ENCODE data around the gene AMBN.

AMBN gene

DNA sequence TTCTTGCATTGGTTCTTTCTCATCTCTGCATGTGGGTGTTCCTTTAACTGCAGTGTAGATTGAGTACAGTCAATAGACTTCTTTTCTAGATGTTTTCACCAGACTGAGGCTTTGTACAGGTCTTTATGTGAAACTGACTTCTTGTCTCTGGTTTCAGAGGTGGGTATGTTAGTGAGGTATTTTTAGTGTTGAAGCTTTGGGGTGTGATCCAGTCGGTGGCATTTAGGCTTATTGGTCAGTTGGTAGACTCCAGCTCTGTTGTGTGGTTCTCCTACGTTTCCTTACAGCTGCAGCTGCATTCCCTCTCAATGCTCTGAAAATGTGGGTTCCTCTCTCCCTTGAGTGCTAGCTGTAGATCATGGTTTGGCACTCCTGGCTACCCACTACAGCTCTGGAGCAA lies 21.3 kb upstream of the AMBN start:
- TF ChIP-seq, protein P1, sequence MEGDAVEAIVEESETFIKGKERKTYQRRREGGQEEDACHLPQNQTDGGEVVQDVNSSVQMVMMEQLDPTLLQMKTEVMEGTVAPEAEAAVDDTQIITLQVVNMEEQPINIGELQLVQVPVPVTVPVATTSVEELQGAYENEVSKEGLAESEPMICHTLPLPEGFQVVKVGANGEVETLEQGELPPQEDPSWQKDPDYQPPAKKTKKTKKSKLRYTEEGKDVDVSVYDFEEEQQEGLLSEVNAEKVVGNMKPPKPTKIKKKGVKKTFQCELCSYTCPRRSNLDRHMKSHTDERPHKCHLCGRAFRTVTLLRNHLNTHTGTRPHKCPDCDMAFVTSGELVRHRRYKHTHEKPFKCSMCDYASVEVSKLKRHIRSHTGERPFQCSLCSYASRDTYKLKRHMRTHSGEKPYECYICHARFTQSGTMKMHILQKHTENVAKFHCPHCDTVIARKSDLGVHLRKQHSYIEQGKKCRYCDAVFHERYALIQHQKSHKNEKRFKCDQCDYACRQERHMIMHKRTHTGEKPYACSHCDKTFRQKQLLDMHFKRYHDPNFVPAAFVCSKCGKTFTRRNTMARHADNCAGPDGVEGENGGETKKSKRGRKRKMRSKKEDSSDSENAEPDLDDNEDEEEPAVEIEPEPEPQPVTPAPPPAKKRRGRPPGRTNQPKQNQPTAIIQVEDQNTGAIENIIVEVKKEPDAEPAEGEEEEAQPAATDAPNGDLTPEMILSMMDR (IDR thresholded peaks at IDR 0.05; ENCODE audit: low read depth, low read length) = no peak

DNA sequence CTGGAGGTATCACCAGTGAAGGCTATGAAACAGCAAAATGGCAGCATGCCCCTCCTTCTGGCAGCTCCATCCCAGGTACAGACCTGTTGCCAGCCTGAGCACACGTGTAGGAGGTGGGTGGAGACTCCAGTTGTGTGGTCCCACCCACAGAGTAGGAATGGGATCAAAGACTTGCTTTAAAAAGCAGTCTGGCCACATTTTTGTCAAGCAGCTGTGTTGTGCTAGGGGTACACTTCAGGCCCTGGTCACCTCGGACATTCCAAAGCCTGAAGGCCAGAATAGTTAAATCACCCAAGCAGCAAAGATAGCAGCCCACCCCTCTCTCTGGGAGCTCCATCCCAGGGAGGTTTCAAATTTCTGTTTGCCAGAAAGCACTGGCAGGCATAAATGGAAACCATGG lies 20.3 kb upstream of the AMBN start:
- TF ChIP-seq, protein P1 (IDR thresholded peaks at IDR 0.05; ENCODE audit: low read depth, low read length) = no peak
- DNase-seq (ENCODE audit: extremely low read depth, low read depth) = no peak

More for the DNA sequence above, 21.3 kb upstream of the AMBN start:
- no peak for DNase-seq (ENCODE audit: extremely low read depth, low read depth)

DNA sequence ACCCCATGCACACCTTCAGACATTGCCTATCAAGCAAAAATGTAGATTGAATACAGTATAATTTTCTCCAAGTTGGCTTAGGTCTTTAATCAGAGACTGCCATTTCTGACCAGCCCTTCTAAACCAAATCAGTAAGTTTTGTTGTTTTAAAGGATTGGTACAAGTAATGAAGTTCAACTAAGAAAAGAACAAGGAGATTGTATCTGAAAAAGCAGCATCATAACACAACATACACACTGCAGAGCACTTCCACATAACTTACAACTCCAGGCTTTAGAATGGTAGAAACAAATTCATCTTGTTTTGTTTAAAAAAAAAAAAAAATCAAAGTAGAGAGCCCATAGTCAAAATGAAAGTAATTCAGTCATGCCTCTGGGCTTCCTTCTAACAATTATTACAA lies 16.1 kb upstream of the AMBN start:
- TF ChIP-seq, protein P1 (IDR thresholded peaks at IDR 0.05; ENCODE audit: low read depth, low read length) = no peak
- no peak for DNase-seq (ENCODE audit: extremely low read depth, low read depth)

DNA sequence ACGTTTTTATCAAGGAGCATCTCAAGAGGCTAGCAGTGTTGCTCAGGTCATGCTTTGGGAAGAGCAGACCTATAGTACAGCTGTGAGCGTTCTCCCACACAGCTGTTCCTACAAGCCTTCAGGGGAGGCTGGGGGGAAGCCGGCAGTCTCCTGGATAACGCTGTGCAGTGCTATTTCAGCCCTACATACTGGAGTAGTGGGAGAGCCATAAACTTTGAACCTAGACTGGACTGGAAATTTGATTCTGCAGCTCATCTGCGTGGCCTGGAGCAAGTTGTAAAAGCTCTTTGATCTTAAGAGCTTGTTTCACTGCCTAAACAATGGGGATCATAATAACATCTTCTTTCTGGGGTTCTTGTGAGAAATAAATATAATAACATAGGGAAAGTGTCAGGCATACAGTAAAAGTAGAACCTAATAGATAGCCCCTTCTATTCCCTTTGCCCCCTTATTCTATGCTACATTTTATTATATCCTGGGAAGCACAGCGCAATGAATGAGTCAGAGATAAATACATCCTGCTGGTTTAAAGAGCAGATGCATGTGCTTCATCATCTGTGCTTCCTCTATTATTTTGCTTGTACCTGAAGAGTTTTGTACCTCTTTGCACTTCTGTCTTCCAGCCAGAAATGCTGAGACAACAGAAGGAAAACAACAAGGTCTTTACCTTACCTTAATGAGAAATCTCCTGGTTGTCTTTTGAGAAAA lies 14.7 kb upstream of the AMBN start:
- DNase-seq (ENCODE audit: extremely low read depth, low read depth) = no peak
- TF ChIP-seq, protein P1 (IDR thresholded peaks at IDR 0.05; ENCODE audit: low read depth, low read length) = no peak

DNA sequence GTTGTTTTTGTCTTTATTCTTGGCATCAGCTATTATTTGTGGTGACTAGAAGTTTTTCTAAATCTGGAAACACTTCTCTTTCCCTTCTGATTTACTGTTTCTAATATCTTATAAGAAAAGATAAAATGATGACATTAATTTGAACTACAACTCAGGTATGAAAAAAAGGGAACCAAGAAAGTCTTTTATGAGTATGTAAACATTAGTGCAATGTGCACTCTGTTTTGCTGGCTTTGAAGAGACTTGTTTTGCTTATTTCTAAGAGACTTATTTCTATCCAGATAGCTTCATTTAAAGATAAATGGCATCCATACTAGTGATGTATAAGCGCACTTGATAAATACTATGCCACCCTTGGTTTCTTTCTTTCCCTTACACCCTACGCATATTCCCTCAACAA lies 10.1 kb upstream of the AMBN start:
- DNase-seq (ENCODE audit: extremely low read depth, low read depth) = no peak
- TF ChIP-seq, protein P1 (IDR thresholded peaks at IDR 0.05; ENCODE audit: low read depth, low read length) = no peak

DNA sequence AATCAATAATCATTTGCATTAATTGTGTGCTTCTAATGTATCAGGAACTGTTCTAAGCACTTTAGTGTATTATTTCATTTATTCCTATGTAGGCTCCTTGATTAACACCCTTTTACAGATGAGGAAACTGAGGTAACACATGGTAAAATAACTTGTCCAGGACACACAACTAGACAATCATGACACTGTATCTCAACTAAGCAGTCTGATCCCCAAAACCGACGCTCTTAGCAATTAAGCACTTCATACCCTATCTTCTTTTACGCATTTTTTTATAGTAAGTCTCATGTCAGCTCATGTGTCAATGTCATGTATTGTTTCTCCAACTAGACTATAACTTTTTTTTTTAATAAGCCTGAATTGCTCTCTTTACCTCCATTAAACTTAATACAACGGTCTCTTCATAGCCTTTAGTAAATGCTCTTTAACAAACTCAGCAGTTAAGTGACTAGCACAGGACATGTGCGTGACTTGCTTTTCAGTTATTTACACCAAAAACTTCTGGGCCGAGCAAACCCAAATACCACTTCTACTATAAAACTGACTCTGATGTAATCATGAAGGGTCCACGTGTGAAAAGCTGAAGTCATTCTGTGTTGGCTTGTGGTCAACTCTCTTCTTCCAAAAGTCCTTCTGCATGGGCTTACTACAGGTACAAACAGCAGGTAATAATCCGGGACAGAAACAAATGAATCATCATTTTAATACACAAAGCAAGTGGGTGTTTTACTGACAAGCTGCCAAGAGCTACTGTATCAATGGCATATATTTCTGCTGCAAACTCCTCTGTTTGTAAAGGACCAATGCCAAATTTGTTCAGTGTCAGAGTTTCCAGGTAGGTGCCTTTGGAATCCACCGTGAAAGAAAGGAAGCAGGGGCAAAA lies 7.9 kb upstream of the AMBN start:
- no peak for DNase-seq (ENCODE audit: extremely low read depth, low read depth)
- TF ChIP-seq, protein P1 (IDR thresholded peaks at IDR 0.05; ENCODE audit: low read depth, low read length) = no peak

DNA sequence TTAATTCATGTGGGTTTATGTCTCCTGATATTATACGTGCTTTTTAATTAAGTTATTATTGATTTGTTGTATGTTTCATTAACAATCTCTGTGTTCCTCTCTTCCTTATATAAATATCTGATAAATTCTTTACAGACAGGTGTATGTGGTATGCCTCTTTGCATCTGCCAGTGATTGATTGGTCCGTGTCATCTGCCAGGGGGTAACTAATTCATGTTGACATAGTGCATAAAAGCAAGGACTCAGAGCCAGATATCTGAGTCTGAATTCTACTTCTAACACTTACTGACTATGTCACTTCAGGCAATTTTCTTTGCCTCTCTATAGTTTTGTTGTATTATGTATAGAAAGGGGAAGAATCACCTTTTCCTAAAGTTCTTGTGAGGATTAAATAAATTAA lies 5.2 kb upstream of the AMBN start:
- TF ChIP-seq, protein P1 (IDR thresholded peaks at IDR 0.05; ENCODE audit: low read depth, low read length) = no peak
- no peak for DNase-seq (ENCODE audit: extremely low read depth, low read depth)

Measured in AG09319 (cell line).